Subcutaneous abdominal adipose tissue (tissue), 5 donors: ENCODE measurements around the gene GNB4.

Source experiments
- H3K27ac ChIP-seq: one replicate; pipeline ENCODE4 v1.7.0; 2013; ENCODE audit warnings: low read depth, mild to moderate bottlenecking, inconsistent platforms, low read length, moderate library complexity
- H3K27me3 ChIP-seq, 5 donors: one replicate each; pipeline ENCODE4 v1.7.0; 2013; ENCODE audit warnings: low read length in 5 of 5, inconsistent platforms in 1 of 5; ENCODE audit not compliant: control insufficient read depth in 5 of 5, insufficient read depth in 4 of 5
- H3K36me3 ChIP-seq, 5 donors: one replicate each; pipeline ENCODE4 v1.7.0; 2013; ENCODE audit warnings: low read length in 5 of 5; ENCODE audit not compliant: control insufficient read depth in 5 of 5, insufficient read depth in 5 of 5
- H3K4me1 ChIP-seq, 5 donors: one replicate each; pipeline ENCODE4 v1.7.0; 2013; ENCODE audit warnings: low read length in 5 of 5, mild to moderate bottlenecking in 3 of 5, moderate library complexity in 1 of 5; ENCODE audit not compliant: control insufficient read depth in 5 of 5, insufficient read depth in 5 of 5
- H3K4me3 ChIP-seq, 5 donors: one replicate each; pipeline ENCODE4 v1.7.0; 2013; ENCODE audit warnings: low read length in 5 of 5, low read depth in 1 of 5
- H3K9ac ChIP-seq, 5 donors: one replicate each; pipeline ENCODE4 v1.7.0; 2013; ENCODE audit warnings: low read length in 5 of 5, mild to moderate bottlenecking in 4 of 5, moderate library complexity in 3 of 5
- H3K9me3 ChIP-seq, 5 donors: one replicate each; pipeline ENCODE4 v1.7.0; 2013; ENCODE audit warnings: low read length in 5 of 5; ENCODE audit not compliant: control insufficient read depth in 5 of 5
- donor health status: healthy.
- donor health status: healthy.
- donor health status: healthy.
- donor health status: healthy.
- donor health status: healthy.

GNB4 gene

DNA sequence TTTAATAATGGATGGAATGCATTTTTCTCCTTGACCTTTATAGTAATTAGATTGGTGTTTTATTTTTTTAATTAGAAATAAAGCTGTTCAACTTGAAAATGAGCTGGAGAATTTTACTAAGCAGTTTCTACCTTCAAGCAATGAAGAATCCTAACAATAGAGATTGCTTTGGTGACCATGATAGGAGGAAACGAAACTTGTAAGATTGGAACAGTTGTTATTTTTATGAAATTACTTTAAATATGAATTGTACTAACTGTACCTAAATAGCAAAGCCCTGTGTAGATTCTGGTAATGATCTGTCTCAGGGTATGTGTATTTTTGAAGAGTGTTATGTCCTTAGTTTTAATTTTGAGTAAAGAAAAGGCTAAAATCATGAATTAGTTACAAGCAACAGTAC, 59.4 kb downstream of the GNB4 start:
- H3K27me3 ChIP-seq, result no peaks in the 10 kb centered on the region
- H3K9ac ChIP-seq, result no peak overlapping the region
- H3K4me3 ChIP-seq, result no peak overlapping the region
- H3K4me1 ChIP-seq, result no peaks in the 10 kb centered on the region
- H3K9me3 ChIP-seq, result no peaks in the 10 kb centered on the region
- H3K36me3 ChIP-seq, result peaks cover 23 to 54% (median 41%) of the 10 kb centered on the region in 5 donors
- H3K27ac ChIP-seq, result no peak overlapping the region

DNA sequence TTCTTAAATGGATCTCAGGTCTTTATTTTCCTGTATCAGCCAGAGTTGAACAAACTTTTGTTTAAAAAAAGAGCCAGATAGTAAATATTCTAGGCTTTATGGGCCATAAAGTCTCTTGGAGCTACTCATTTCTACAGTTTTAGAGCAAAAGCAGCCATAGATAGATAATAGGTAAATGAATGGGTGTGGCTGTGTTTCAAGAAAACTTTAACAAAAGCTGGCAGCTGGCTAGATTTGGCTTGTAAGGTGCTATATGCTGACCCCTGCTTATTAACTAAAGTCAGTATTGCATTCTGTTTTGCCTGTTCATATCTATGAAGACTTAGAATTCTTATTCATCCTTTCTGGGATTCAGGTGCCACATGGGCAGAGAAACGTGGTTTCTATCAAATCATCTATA, 74.8 kb downstream of the GNB4 start:
- Histone ChIP-seq H3K4me1 (no peaks in the 10 kb centered on the region), H3K36me3 (peaks cover 29 to 56% (median 48%) of the 10 kb centered on the region in 5 donors), H3K9ac (no peak overlapping the region), H3K27ac (no peak overlapping the region), H3K4me3 (no peak overlapping the region), H3K27me3 (no peaks in the 10 kb centered on the region), H3K9me3 (no peaks in the 10 kb centered on the region)

DNA sequence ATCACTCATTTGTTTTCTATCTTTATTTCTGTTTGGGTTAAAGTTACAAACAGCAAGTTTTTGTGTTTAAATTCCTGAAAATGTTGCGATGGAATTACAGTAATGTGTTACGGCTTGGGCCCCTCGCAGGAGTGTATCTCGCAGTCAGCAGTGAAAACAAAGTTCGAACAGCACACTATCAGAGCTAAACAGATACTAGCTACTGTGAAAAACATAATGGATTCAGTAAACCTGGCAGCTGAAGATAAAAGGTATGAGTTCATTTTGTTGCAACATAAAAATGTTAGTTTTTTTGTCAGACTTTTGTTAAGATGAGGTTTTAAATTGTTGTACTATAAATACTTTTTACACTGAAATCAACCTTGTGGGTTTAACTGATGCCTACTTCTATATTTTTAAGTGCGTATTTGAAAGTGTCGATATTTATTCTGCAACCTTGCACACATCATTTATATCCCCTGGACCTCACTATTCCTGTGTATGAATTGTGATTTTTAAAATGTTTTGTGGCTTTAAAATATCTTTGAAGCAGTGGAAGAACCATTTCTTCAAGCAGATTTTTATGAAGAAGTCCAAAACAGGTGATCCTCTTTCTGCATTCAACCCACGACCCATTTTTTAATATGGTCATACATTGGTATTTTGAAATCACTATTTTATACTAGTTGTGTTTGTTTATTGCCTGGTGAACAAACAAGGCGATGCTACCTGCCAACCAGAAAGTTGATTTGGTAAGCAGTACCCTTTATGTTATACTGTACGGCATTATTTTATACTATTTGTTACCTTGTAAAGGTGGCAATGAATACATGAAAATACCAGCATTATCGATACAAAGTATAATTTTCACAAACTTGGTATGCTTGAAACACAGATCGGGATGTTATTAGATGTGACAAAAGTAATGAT, 75.9 kb downstream of the GNB4 start:
- Histone ChIP-seq H3K9ac (no peak overlapping the region), H3K4me1 (no peaks in the 10 kb centered on the region), H3K27ac (no peak overlapping the region), H3K9me3 (no peaks in the 10 kb centered on the region), H3K4me3 (no peak overlapping the region), H3K36me3 (peaks cover 31 to 52% (median 42%) of the 10 kb centered on the region in 5 donors), H3K27me3 (no peaks in the 10 kb centered on the region)

DNA sequence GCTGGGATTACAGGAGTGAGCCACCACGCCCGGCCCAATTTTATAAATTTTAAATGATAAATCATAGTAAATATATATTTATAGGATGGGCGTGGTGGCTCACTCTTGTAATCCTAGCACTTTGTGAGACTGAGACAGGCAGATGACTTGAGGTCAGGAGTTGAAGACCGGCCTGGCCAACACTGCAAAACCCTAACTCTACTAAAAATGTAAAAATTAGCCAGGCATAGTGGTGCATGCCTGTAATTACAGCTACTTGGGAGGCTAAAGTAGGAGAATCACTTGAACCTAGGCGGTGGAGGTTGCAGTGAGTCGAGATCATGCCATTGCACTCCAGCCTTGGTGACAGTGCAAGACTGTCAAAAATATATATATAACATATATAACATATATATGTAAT, 77.3 kb downstream of the GNB4 start:
- Histone ChIP-seq H3K4me3 (no peak overlapping the region), H3K27ac (no peak overlapping the region), H3K9me3 (no peaks in the 10 kb centered on the region), H3K27me3 (no peaks in the 10 kb centered on the region), H3K36me3 (peaks cover 29 to 48% (median 39%) of the 10 kb centered on the region in 5 donors), H3K9ac (no peak overlapping the region), H3K4me1 (no peaks in the 10 kb centered on the region)

DNA sequence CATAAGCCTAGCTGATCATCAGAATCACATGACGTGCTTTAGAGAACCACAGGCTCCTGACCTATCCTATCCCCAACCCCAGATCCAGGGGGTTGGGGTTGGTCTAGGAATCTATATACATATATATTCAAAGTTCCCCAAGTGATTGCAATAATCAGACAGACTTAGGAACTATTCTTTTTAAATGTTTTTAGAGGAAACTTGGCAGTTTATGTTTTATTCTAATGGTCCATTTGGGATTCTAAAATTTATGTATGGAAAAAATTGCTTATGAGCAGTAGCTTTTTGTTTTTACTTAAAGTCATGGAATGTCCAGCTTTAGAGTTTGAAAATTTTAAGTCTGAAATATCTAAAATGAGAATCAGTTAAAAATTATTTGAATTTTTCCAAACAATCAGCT, 81.6 kb downstream of the GNB4 start:
- Histone ChIP-seq H3K4me1 (no peaks in the 10 kb centered on the region), H3K9me3 (no peaks in the 10 kb centered on the region), H3K27me3 (no peaks in the 10 kb centered on the region), H3K9ac (no peak overlapping the region), H3K36me3 (peaks cover 31 to 51% (median 36%) of the 10 kb centered on the region in 5 donors), H3K27ac (no peak overlapping the region), H3K4me3 (no peak overlapping the region)

DNA sequence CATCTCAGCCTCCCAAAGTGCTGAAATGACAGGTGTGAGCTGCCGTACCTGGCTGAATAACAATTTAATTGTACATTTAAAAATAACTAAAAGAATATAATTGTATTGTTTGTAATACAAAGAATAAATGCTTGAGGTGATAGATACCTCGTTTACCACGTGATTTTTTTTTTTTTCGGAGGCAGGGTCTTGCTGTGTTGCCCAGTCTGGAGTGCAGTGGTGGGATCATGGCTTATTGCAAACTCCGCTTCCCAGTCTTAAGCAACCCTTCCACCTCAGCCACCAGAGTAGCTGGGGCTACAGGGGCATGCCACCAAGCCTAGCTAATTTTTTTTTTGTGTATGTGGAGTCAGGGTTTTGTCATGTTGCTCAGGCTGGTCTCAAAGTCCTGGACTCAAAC, 87.9 kb downstream of the GNB4 start:
- H3K9me3 ChIP-seq, result no peaks in the 10 kb centered on the region
- H3K27ac ChIP-seq, result no peak overlapping the region
- peaks cover 38 to 70% (median 47%) of the 10 kb centered on the region in 5 donors for H3K36me3 ChIP-seq
- H3K9ac ChIP-seq, result no peak overlapping the region
- no peaks in the 10 kb centered on the region for H3K27me3 ChIP-seq
- H3K4me3 ChIP-seq, result no peak overlapping the region
- no peaks in the 10 kb centered on the region for H3K4me1 ChIP-seq

DNA sequence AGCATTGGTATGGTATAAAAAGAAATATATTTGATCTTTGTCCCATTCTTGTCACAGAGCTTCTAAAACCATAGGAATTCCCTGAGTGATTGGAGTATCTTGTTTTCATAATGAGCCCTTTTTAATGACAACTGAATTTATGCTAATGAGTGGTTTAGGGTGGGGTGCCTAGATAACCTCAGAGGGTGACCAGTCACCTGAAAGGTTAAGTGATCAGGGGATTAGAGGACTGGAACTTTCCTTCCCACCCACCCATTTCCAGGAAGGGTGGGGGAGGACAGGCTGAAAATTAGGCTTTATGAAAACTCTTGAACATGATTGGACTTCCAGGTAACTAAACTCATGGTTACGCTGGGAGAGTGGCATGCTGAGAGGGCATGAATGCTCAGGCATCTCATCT, 95.3 kb downstream of the GNB4 start:
- Histone ChIP-seq H3K9ac (no peak overlapping the region), H3K9me3 (no peaks in the 10 kb centered on the region), H3K27ac (no peak overlapping the region), H3K4me3 (no peak overlapping the region), H3K4me1 (no peaks in the 10 kb centered on the region), H3K27me3 (no peaks in the 10 kb centered on the region), H3K36me3 (peaks cover 36 to 83% (median 62%) of the 10 kb centered on the region in 5 donors)

DNA sequence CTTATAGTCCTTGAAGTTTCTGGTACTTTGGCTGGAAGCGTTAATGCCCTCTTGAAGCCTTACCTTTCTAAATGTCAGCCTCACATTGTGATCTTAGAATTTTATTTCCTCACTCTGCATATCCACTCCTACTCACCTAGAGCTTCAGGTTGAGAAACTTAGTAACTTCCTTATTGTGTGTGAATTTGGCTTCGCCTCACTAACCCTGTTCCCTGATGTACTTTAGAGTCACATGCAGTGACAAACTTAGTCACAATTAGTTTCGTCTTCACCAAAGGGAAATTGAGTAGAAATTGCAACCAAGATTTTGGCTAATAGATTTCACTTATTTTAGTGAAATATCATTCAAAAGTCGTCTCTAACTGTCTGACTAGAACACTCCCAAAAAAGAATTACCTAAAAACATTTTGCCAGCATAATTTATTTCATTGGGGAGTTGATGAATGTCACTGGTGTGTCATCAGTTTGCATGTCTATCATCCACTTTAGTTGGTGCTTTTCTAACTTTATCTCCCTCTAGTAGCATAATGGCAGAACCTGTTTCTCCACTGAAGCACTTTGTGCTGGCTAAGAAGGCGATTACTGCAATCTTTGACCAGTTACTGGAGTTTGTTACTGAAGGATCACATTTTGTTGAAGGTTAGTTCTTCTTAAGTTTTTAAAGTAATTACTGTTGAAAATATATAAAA, 102.8 kb downstream of the GNB4 start:
- H3K4me3 ChIP-seq, result peak overlapping the region; percentile 75 to 92 (median 88)
- no peaks in the 10 kb centered on the region for H3K9me3 ChIP-seq
- H3K9ac ChIP-seq, result peak overlapping the region; percentile 59 to 84 (median 74)
- peak overlapping the region; percentile 79 for H3K27ac ChIP-seq
- H3K4me1 ChIP-seq, result peaks cover 5 to 19% (median 17%) of the 10 kb centered on the region in 5 donors
- H3K27me3 ChIP-seq, result no peaks in the 10 kb centered on the region
- peaks cover 8 to 25% (median 17%) of the 10 kb centered on the region in 5 donors for H3K36me3 ChIP-seq

DNA sequence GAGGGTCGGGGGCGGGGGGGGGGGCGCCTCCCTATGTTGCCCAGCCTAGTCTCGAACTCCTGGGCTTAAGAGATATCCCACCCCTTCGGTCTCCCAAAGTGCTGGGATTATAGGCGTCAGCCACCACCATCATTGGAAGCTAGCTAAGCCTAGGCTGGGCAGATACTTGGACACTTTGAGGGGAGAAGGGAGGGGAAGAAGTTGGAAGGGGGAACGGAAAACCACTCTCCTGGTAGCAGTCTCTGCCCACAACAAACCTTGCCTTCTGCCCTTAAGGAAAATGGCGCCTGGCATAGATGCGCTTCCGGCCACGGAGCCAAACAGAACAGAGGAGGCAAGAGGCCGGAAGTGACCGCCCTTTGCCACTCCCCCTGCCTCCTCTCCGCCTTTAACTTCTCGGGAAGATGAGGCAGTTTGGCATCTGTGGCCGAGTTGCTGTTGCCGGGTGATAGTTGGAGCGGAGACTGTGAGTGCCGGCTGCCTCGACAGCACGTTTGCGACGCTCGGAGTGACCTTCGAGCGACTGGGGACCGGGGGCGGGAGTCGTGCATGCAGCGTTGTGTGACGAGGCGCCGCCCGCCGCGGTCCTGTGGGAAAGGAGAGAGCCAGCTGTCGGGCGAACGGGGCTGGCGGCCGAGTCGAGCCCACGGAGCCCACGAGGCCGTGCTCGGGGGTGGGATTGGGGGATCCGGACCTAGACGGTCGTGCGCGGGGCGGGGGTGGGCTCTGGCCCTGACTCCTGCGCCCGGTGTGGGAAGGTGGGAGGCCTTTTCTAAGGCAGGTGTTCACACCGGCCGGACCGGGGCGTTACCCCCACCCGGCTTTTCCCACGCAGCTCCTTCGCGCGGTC, 103.7 kb downstream of the GNB4 start, which contains the start of gene MFN1:
Gene MFN1 (plus strand): TSS at position 365 of the 850 bp plus-strand sequence. CDS start 1,143 bp downstream, outside the sequence.
- no peaks in the 10 kb centered on the region for H3K27me3 ChIP-seq
- peak within 1 kb of the TSS; percentile 85 to 93 (median 89) for H3K4me3 ChIP-seq
- H3K36me3 ChIP-seq, result peaks cover 6 to 21% (median 16%) of the 10 kb centered on the region in 5 donors
- H3K9ac ChIP-seq, result peak within 1 kb of the TSS; percentile 59 to 84 (median 74)
- peak within 1 kb of the TSS; percentile 79 for H3K27ac ChIP-seq
- no peaks in the 10 kb centered on the region for H3K9me3 ChIP-seq
- H3K4me1 ChIP-seq, result peaks cover 5 to 19% (median 17%) of the 10 kb centered on the region in 5 donors
